ENCODE results near the gene BTBD6. TPM values are rescaled to one million over a fixed set of nuclear protein-coding genes. Genes with fewer than 3 reads are reported as not detected.

Gene BTBD6
- total RNA-seq, 1 experiment from 2014 or later = 9.3 TPM

DNA sequence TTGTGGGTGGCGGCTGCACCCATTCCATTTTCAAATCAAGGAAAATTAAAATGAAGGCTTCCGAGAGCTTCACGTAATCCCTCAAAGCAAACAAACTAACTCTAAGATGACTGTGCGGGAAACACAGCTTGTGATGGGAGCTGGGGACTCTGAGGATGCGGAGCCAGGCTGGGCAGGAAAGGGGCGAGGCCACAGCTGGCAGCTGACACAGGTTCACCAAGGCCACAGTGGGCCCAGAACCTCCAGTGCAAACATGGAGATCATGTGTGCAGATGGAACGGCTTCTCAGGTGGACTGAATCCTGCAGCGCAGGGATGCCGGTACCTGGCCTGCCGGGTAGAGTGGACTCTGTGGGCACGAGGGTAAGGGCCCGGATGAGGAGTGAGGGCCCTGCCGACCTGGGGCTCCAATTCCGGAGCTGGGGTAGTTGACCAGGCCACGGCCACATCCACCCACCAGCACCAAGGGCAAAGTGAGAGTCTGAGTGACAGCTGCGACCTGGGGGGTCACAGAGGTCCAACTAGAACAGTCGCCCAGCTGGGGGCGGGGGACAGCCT, 19.2 kb upstream of the BTBD6 start:
- DNase-seq (ENCODE audit: low read depth) = no peak

DNA sequence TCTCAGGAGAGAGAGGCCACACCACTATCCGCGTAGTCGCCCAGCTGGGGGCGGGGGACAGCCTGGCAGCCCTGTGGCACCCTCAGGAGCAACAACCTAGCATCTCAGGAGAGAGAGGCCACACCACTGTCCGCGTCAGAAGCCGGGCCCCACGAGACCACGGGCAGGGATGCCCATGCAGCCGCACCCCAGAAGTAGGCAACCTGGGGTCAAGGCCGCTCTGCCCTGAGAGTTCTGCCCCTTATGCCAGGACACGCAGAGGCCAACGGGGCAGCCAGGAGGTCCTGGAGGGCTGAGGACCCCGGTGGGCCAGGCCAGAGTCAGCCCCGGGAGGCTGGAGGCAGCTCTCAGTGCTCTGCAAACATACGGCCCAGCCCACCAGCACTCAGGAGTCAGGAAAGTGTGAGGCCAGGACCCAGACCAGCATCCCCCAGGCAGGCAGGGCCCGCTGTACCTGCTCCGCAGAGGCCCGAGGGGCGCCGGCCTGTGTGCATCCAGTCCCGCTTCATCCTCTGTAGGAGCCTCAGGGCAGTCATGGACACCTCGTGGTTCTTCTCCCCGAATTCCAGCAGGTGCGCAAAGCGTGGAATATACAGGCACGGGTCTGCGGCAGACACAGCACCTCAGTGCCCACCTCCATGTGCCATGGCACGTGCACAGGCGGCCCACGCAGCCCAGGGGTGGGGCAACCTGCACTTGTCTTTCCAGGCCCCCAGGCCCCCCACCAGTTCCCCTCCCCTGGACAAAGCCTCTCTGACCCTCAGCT, 7.3 kb upstream of the BTBD6 start:
- no peak for DNase-seq (ENCODE audit: low read depth)

DNA sequence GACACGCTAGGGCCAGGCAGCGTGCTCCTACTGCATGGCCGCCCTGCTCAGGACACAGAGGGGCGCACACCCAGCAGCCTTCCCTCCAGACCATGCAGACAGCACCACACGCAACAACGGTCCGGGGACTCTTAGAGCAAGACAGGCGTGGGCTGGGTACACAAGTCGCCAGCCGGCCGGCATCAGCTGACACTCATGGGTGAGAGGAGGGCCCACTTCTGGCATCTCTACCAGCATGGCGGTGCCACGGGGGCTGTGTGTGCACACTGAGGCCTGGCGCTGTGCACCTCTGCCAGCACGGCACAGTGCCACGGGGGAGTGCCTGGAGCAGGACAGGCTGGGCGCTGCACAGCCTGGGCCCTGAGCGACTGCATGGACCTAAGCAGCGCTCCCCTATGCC, 6.7 kb upstream of the BTBD6 start:
- no peak for DNase-seq (ENCODE audit: low read depth)

DNA sequence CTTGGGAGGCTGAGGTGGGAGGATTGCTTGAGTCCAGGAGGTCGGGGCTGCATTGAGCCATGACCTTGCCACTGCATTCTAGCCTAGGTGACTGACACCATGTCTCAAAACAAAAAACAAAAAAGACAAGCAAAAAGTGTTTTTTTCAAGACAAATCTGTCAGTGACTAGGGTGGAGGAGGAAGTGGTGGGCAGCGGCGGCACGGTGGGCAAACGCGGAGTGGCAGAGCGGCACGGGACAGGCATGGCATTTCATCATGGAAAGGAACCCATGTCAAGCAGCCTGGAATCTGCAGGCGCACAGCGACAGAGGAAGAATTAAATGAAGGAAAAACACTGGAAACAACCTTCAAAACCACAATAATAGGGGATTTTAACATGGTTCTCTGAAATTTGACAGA, 4.0 kb upstream of the BTBD6 start:
- DNase-seq (ENCODE audit: low read depth) = no peak

DNA sequence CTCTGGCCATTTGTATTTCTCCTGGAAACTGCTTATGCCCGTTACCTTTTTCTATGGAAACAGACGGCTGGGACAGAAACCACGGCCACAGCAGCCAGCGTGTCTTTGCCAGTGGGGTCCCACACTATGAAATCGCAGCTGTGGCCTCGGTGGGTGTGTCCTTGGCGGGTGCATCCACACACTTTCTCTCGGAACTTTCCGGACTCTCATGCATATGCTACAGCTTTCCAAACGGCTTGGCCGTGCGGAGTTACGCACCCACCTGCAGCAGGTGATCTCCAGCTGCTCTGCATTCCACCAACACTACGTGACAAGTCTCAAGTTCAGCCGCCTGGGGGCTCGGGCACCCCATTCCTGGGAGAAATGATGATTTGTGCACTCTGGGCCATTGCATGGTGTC, 1.3 kb upstream of the BTBD6 start:
- no peak for DNase-seq (ENCODE audit: low read depth)

DNA sequence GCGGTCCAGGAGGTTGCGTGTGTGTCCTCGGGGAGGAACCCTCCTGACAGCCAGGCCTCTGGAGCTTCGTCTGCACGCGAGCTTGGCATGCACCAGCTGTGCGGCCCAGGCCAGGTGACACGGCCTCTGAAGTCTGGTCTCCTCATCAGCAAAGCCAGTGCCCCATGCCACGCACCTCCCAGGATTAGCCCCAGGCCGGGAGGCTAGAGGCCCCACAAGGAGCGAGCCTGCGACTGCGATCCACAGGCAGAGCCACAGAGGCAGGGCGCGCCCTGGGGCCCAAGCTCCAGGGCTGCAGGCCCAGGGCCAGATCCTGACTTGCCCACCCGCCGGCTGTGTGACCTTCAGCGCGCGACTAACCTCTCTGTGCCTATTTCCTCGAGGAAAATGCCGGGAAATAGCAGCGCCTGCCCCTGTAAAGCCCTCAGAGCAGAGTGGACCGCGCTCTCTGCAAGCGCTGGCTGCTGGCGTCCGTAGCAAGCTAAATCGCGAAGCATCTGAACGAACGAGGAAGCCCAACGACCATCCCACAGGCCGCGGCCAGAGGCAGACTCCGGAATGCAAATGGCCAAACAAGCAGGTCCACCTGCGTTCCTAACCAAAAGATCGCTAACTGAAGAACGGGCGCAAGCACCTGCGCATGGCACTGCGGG, 492 bp upstream of the BTBD6 start:
- DNase-seq (ENCODE audit: low read depth) = no peak

DNA sequence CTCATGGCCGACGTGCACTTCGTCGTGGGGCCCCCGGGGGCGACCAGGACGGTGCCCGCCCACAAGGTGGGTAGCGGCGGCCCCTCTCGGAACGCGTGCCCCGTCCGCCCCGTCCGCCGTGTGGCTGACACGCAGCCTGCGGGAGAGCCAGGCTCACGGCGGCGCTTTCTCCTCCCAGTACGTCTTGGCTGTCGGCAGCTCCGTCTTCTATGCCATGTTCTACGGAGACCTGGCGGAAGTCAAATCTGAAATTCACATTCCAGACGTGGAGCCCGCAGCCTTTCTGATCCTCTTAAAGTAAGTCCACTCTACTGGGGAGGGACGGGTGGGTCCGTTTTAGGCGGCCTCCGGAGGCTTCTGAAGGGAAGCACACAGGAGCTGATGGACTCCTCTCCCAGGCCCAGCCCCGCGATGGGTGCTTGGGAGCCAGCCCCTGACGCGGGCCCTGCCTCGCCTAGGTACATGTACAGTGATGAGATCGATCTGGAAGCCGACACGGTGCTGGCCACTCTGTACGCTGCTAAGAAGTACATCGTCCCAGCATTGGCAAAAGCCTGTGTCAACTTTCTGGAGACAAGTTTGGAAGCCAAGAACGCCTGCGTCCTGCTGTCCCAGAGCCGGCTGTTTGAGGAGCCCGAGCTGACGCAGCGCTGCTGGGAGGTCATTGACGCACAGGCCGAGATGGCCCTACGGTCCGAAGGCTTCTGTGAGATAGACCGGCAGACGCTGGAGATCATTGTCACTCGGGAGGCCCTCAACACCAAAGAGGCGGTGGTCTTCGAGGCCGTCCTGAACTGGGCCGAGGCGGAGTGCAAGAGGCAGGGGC, 1.1 kb downstream of the BTBD6 start:
- no peak for DNase-seq (ENCODE audit: low read depth)

DNA sequence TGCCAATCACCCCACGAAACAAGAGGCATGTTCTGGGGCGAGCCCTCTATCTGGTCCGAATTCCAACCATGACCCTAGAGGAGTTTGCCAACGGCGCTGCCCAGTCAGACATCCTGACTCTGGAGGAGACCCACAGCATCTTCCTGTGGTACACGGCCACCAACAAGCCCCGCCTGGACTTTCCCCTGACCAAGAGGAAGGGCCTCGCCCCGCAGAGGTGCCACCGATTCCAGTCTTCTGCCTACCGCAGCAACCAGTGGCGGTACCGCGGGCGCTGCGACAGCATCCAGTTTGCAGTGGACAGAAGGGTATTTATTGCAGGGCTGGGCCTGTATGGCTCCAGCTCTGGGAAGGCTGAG, 1.7 kb downstream of the BTBD6 start:
- no peak for DNase-seq (ENCODE audit: low read depth)

DNA sequence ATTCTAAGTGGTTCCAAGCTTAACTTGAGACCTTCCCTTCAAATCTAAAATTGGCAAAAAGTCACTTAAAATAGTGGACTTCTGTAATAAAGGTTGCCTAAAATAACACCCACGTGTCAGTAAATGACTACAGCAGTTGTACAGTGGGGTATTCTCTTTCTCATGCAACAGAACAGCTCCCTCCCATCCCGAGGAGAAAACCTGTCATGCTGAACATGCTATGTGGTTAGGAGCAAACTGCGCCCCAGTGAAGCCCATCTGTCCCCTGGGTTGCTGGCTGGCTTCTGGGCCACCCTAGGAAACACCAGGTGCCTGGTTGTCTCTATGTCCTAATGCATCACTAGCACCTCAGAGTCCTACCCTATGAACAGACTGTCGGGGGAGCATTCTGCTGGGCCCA, 2.7 kb downstream of the BTBD6 start:
- no peak for DNase-seq (ENCODE audit: low read depth)

DNA sequence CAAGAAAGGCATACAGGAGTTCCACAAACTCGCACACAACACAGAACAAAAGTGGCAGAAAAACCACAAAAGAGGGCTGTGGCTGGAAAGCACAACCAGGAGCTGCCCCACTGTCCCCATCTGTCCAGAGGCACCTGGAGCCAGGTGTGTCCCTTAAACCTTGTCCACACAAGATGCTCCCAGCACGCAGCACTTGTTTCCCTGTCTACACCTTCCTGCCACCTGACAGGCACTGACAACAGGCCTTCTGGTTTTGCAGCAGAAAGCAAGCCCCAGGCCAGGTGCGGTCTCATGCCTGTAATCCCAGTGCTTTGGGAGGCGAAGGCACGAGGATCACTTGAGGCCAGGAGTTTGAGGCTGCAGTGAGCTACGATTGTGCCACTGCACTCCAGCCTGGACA, 3.6 kb downstream of the BTBD6 start:
- no peak for DNase-seq (ENCODE audit: low read depth)

DNA sequence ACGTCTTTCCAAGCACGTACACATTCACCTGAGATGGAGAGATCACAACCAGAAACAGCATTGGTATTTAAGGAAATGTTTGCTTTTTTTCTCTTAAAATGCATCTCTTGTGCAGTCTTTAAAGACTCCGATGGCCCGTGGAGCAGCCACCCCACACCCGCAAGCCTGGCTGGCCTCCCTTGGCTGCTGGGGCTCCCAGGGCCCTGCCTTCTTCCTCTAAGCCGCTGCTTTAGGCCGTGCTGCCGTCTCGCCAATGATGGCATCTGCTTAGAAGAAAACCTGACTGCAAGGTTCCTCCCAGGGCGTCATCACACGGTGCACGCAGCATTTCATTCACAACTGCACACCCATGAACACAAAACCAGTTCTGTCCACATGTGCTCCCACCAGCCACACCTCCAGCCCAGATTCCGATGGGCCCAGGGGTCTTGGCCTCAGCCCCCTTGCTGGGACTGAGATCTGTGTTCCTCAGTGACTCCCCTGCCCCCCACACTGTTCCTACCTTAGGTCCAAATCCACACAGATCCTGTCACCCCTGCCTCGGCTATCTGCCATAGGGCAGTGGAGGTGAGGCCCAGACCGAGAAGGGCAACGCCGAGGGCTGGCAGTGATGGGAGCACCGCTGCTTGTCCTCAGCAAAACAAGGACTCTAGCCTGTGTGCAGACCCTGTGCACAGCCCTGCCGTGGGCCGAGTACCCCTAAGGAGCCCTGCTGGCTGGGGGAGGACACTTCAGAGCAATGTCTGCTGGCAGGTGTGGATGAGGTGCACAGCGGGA, 4.4 kb downstream of the BTBD6 start:
- no peak for DNase-seq (ENCODE audit: low read depth)

DNA sequence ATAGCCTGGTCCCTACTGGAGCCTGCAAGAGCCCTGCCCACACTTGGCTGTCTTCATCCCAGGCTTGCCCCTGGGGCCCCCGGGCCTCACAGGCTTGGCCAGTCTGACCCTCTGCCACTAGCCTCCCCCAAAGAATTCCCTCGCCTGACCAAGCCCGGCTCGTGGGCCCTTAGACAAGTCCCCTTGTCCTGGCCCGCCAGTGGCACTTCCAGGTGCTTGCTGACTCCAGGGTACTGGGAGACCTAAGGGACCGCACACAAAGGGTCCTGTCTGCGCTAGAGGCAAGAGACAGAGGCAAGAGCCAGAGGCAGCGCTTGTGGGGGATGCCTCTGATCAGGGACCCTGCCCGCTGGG, 5.0 kb downstream of the BTBD6 start:
- DNase-seq (ENCODE audit: low read depth) = no peak

DNA sequence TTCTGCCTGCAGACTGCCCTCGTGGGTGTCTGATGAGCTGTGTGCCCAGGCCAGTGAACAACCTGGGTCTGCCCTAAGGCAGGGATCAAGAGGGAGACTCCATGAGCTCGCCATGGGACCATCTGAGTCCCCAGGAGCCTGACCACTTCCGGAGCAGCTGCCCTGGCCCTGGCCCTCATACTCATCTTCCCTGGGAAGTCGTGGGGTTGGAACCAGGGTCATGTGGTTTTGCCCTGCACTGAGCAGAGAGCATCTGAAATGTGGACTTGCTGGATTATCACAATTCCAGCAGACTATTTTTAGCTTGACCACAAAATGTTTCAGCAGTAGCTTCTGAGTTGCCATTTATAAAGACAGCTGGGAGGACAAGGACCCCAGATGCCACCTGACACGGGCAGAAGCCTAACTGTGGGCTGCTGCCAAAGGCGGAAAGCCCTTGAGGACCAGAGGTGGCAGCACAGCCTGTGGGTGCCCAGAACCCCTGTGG, 6.7 kb downstream of the BTBD6 start:
- DNase-seq (ENCODE audit: low read depth) = peak; percentile 59

DNA sequence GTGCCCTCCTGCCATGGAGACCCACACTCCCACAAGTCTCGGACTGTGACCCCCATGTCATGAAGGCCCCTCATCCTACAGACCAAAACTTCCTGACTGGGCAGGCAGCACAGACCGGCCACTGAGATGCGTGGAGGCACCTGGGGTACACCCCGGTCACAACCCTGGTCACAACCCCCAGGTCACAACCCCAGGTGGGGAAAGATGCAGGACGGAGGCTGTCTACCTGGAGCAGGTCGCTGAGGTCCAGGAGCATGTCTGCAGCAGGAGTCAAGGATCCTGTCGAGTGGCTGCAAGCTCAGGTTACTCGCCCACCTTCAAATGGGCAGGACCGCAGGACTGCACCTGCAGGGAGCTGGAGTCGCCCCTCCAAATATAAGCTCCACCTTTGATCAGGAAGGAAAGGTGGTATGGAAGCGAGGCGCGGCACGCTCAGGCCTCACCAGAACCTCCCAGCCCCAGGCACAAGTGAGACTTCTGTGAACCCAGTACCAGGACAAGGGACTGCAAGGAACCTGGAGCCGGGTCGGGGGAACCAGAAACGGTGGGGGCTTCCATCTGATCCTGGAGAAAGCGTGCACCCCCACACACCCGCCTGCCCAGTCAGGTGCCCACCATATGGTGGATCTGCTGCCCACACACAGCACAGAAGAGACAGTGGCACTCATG, 8.1 kb downstream of the BTBD6 start:
- no peak for DNase-seq (ENCODE audit: low read depth)

DNA sequence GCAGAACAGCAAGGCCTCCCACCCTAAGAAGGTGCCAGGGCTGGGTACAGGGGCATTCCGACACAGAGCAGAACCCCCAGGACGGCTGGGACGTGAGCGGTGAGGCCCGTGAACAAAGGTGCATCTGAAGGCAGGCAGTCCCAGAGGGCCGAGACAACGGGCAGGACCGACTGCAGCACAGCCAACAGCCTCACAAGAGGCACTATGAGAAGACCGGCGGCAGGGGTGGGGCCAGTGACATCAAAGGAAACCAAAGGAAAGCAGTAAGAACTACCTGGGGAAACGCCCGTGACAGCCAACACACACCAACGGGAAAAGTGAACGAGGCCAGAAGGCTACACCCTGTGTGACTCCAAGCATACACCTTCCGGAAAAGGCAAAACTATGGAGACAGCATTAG, 9.1 kb downstream of the BTBD6 start:
- DNase-seq (ENCODE audit: low read depth) = no peak

DNA sequence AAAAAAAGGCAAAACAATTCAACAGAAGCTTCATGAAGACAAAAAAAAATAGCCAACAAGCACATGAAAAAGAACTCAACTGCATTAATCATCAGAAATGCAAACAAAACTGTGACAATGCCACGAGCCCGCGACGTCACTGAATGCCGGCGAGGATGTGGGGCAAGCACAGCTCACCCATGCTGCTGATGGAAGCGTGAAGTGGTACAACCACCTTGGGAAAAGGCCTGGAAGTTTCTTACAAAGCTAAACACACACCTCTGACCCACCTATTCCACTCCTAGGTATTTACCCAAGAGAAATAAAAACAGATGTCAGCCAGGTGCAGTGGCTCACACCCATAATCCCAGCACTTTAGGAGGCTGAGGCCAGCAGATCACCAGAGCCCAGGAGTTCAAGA, 10.5 kb downstream of the BTBD6 start:
- peak; percentile 15 for DNase-seq (ENCODE audit: low read depth)

DNA sequence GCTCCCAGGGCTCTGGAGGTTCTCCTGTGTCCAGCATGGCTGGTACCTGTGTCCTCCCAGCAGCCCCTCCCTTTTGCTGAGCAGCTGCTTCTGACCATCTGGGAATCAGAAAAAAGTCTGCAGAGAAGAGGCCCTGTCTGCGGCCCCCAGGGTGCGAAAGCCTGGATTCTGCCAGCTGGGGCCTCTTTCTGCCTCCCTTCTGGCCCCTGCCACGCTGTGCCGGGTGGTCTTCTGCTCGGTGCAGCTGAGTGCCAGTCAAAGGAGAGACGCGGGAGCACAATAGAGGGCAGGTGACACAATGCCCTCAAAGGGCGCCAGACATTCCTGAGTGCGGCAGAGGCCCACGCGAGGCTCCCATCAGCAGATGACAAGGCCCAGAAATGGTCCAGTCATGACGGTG, 12.6 kb downstream of the BTBD6 start:
- no peak for DNase-seq (ENCODE audit: low read depth)

DNA sequence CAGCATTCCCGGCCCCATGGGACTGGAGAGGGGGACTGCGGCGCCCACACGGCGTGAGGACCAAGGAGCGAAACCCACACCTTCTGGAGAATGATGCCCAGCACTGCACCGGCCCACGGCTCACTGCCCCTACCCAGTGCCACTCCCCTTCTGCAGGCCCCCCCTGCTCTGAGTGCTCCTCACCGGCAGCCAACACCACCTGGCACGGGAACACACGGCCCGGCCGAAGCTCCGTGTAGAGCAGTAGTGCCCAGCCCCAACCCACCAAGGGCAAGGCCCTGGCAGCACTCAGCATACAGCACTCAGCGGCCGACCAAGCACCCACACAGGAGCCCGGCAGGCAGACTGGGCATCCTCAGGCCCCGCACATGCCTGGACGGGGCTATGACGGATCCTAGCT, 13.4 kb downstream of the BTBD6 start:
- DNase-seq (ENCODE audit: low read depth) = no peak

DNA sequence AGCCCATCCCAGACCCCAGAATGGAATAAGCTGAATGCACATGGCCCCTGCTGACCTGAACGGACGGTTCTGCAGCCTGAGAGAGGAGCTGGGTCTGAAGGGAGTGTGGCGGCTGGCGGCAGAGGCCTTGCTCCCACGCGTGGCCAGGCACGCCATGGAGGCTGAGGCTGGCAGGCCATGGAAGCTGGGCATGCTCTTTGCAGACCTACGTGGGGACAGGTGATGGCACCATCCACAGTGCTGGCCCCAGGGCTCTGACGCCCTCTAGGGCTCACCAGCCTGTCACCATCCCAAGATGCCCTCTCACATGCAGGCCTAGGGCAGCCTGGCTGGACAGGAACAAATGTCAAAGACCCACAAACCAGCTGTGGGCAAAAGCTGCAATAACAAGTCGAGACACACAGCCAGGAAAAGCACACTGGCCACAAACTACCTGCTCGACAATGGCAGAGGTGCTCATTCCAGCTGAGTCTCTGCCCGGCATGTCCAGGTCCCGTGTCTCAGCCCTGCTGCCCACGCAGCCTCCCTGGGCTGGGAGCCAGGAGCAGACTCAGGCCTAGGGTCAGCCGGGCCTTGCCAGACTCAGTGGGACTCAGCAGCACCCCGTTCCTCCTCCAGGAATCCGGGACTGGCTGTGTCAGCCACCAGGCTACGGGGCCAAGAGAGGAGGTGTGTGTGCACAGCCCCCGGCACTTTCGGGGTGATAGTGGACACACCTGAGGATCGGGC, 19.7 kb downstream of the BTBD6 start:
- DNase-seq (ENCODE audit: low read depth) = no peak

DNA sequence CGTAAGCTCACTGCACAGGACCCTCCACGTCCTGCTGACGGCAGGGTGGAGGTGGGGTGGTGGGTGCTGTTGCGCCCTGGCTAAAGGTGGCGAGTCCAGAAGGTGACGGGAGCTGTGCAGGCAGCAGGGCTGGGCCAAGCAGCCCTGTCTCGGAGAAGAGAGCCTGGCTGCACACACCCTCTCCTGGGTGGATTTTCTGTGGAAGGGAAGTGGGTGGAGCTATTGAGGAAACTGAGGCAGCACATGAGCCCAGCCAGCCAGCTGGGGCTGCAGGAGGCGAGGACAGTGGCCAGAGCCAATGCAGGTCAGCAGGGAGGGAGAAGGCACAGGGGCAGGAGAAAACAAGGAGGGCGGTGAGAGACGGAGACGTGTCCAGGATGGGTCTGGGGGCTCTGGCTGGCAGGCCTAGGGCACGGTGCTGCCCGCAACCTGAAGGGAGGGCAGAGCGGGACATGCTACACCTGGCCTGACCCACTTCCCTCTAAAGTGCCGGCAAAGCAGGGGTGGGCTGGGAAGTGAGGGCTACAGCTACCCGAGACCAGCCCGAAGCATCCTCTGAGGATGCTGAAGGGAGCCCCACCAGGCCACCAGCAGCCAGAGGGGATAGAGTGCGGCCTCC, 20.5 kb downstream of the BTBD6 start:
- DNase-seq (ENCODE audit: low read depth) = no peak
